Memory B cell (primary cell): ENCODE measurements around the gene TMEM82.

ENCODE experiments used
- ATAC-seq: fragments of 150-1000 bp; cut with Tn5 transposase; 2 replicates; pipeline ENCODE4 v1.10.0; 2021; ENCODE audit warnings: low read depth, mild to moderate bottlenecking, moderate library complexity
- DNase-seq, 2 donors: peaks; one replicate each; pipeline ENCODE4 v3.0.0; 2022; ENCODE audit warnings: low spot score in 2 of 2
- H3K27ac Mint-ChIP-seq: one replicate; pipeline ENCODE4 v1.8.0; 2022; ENCODE audit warnings: mild to moderate bottlenecking, moderate library complexity, mixed read lengths
- H3K27me3 Mint-ChIP-seq: one replicate; pipeline ENCODE4 v1.8.0; 2022; ENCODE audit warnings: mixed read lengths
- H3K36me3 Mint-ChIP-seq: one replicate; pipeline ENCODE4 v1.8.0; 2022; ENCODE audit warnings: mild to moderate bottlenecking, mixed read lengths
- H3K4me1 Mint-ChIP-seq: one replicate; pipeline ENCODE4 v1.8.0; 2022; ENCODE audit warnings: mixed read lengths
- H3K4me3 Mint-ChIP-seq: one replicate; pipeline ENCODE4 v1.8.0; 2022; ENCODE audit warnings: mild to moderate bottlenecking, moderate library complexity, mixed read lengths
- H3K9me3 Mint-ChIP-seq: one replicate; pipeline ENCODE4 v1.8.0; 2022; ENCODE audit warnings: mixed read lengths

TMEM82 gene

GRCh38 chr1:15735304-15736037, 6.8 kb upstream of the TMEM82 start:
- no peaks in the 10 kb centered on the region for H3K9me3 Mint-ChIP-seq
- no peak overlapping the region for H3K27ac Mint-ChIP-seq

GRCh38 chr1:15736038-15736891, 6.0 kb upstream of the TMEM82 start, which contains the start of gene SLC25A34:
SLC25A34 (plus strand) TSS chr1:15736258; CDS start chr1:15736486, 228 bp downstream.
- Mint-ChIP-seq H3K4me1 (peaks cover under 1% of the 10 kb centered on the region), H3K9me3 (no peaks in the 10 kb centered on the region), H3K36me3 (peaks cover 5% of the 10 kb centered on the region), H3K27me3 (no peaks in the 10 kb centered on the region), H3K4me3 (no peak within 1 kb of the TSS), H3K27ac (peak within 1 kb of the TSS; percentile 5)
- ATAC-seq (no peak), DNase-seq (no peak)

More at GRCh38 chr1:15735304-15736037, 6.8 kb upstream of the TMEM82 start:
- no peak for DNase-seq
- H3K36me3 Mint-ChIP-seq = peaks cover 5% of the 10 kb centered on the region
- peak; percentile 55 for ATAC-seq
- no peaks in the 10 kb centered on the region for H3K4me1 Mint-ChIP-seq
- no peak overlapping the region for H3K4me3 Mint-ChIP-seq
- H3K27me3 Mint-ChIP-seq = no peaks in the 10 kb centered on the region

GRCh38 chr1:15736892-15737261, 5.4 kb upstream of the TMEM82 start:
- peaks cover 5% of the 10 kb centered on the region for H3K36me3 Mint-ChIP-seq
- H3K9me3 Mint-ChIP-seq = no peaks in the 10 kb centered on the region
- DNase-seq = no peak
- peak overlapping the region; percentile 5 for H3K27ac Mint-ChIP-seq
- H3K4me3 Mint-ChIP-seq = no peak overlapping the region
- H3K4me1 Mint-ChIP-seq = peaks cover 5% of the 10 kb centered on the region
- peaks cover 1% of the 10 kb centered on the region for H3K27me3 Mint-ChIP-seq
- ATAC-seq = no peak

- Mint-ChIP-seq H3K9me3 (no peaks in the 10 kb centered on the region), H3K36me3 (peaks cover 3% of the 10 kb centered on the region), H3K4me1 (peaks cover 5% of the 10 kb centered on the region), H3K27ac (peak overlapping the region; percentile 5), H3K27me3 (peaks cover 1% of the 10 kb centered on the region), H3K4me3 (no peak overlapping the region)
- ATAC-seq (no peak), DNase-seq (no peak)
These were observed 4.7 kb upstream of the TMEM82 start for GRCh38 chr1:15737324-15738319.

GRCh38 chr1:15738416-15739113, 3.7 kb upstream of the TMEM82 start:
- no peak for DNase-seq
- Mint-ChIP-seq H3K4me1 (peaks cover 5% of the 10 kb centered on the region), H3K4me3 (no peak overlapping the region), H3K27me3 (peaks cover 1% of the 10 kb centered on the region), H3K9me3 (no peaks in the 10 kb centered on the region), H3K27ac (peak overlapping the region; percentile 31), H3K36me3 (no peaks in the 10 kb centered on the region)
- no peak for ATAC-seq

- peaks cover 1% of the 10 kb centered on the region for H3K27me3 Mint-ChIP-seq
- ATAC-seq (no peak), DNase-seq (no peak)
- H3K9me3 Mint-ChIP-seq = no peaks in the 10 kb centered on the region
- no peaks in the 10 kb centered on the region for H3K36me3 Mint-ChIP-seq
- H3K4me1 Mint-ChIP-seq = peaks cover 5% of the 10 kb centered on the region
- no peak overlapping the region for H3K4me3 Mint-ChIP-seq
- no peak overlapping the region for H3K27ac Mint-ChIP-seq
These were observed 3.0 kb upstream of the TMEM82 start for GRCh38 chr1:15739259-15739658.

GRCh38 chr1:15739745-15740144, 2.6 kb upstream of the TMEM82 start:
- H3K4me1 Mint-ChIP-seq = peaks cover 5% of the 10 kb centered on the region
- no peak overlapping the region for H3K27ac Mint-ChIP-seq
- no peak overlapping the region for H3K4me3 Mint-ChIP-seq
- no peaks in the 10 kb centered on the region for H3K36me3 Mint-ChIP-seq
- ATAC-seq (no peak), DNase-seq (no peak)
- H3K27me3 Mint-ChIP-seq = peaks cover 5% of the 10 kb centered on the region
- H3K9me3 Mint-ChIP-seq = no peaks in the 10 kb centered on the region

GRCh38 chr1:15740924-15741850, 1.1 kb upstream of the TMEM82 start:
- H3K36me3 Mint-ChIP-seq = no peaks in the 10 kb centered on the region
- no peaks in the 10 kb centered on the region for H3K9me3 Mint-ChIP-seq
- H3K27ac Mint-ChIP-seq = peak overlapping the region; percentile 55

GRCh38 chr1:15744122-15744679, 1.9 kb downstream of the TMEM82 start:
- no peak overlapping the region for H3K27ac Mint-ChIP-seq
- peaks cover 5% of the 10 kb centered on the region for H3K4me1 Mint-ChIP-seq
- no peaks in the 10 kb centered on the region for H3K9me3 Mint-ChIP-seq
- H3K4me3 Mint-ChIP-seq = no peak overlapping the region
- H3K36me3 Mint-ChIP-seq = no peaks in the 10 kb centered on the region
- DNase-seq (no peak), ATAC-seq (no peak)
- peaks cover 12% of the 10 kb centered on the region for H3K27me3 Mint-ChIP-seq

More at GRCh38 chr1:15740924-15741850, 1.1 kb upstream of the TMEM82 start:
- Mint-ChIP-seq H3K27me3 (peaks cover 7% of the 10 kb centered on the region), H3K4me1 (peaks cover 5% of the 10 kb centered on the region), H3K4me3 (no peak overlapping the region)
- peak; percentile 93 for ATAC-seq
- peak; percentile 62 to 75 for DNase-seq

GRCh38 chr1:15747378-15747777, 5.1 kb downstream of the TMEM82 start:
- ATAC-seq (no peak), DNase-seq (no peak)
- Mint-ChIP-seq H3K4me3 (no peak overlapping the region), H3K27me3 (peaks cover 14% of the 10 kb centered on the region), H3K4me1 (no peaks in the 10 kb centered on the region), H3K36me3 (no peaks in the 10 kb centered on the region), H3K9me3 (no peaks in the 10 kb centered on the region), H3K27ac (no peak overlapping the region)

GRCh38 chr1:15748264-15748663, 6.0 kb downstream of the TMEM82 start:
- no peak for ATAC-seq
- Mint-ChIP-seq H3K9me3 (no peaks in the 10 kb centered on the region), H3K4me3 (no peak overlapping the region), H3K36me3 (no peaks in the 10 kb centered on the region), H3K4me1 (no peaks in the 10 kb centered on the region), H3K27ac (no peak overlapping the region), H3K27me3 (peaks cover 14% of the 10 kb centered on the region)
- DNase-seq = no peak
